ENCODE measurements around the gene GAS6. TPM values are rescaled to one million over a fixed set of nuclear protein-coding genes. Genes with fewer than 3 reads are reported as not detected.

The GAS6 gene
- total and polyA plus RNA-seq, 2 donors, result 36.5 to 89.4 TPM

GRCh38 chr13:113865427-113865826, 1.6 kb upstream of the GAS6 start:
- no peaks in the 10 kb centered on the region for H3K36me3 ChIP-seq (ENCODE audit: control insufficient read depth in 2 of 2, insufficient read depth in 2 of 2, low read length in 1 of 2)

GRCh38 chr13:113864273-113864890, 506 bp upstream of the GAS6 start:
- DNase-seq (ENCODE audit: low read depth in 6 of 9, low spot score in 9 of 9), result no peak

More at GRCh38 chr13:113865427-113865826, 1.6 kb upstream of the GAS6 start:
- Histone ChIP-seq H3K27me3 (ENCODE audit: control insufficient read depth in 2 of 2, insufficient read depth in 1 of 2, low read length in 1 of 2) (peaks cover 48 to 67% of the 10 kb centered on the region in 2 donors), H3K27ac (ENCODE audit: low read depth in 1 of 2, low read length in 1 of 2) (no peak overlapping the region), H3K4me1 (ENCODE audit: control insufficient read depth in 2 of 2, insufficient read depth in 2 of 2, low read length in 2 of 2) (peaks cover 4 to 7% of the 10 kb centered on the region in 2 donors), H3K4me3 (ENCODE audit: low read length in 2 of 2) (no peak overlapping the region), H3K9me3 (ENCODE audit: control insufficient read depth in 2 of 2, insufficient read depth in 1 of 2, low read length in 1 of 2) (peaks cover 0 to 1% of the 10 kb centered on the region in 2 donors)
- 94% methylated on average over 4 of the region's 4 CpGs for WGBS
- no peak for DNase-seq (ENCODE audit: low read depth in 6 of 9, low spot score in 9 of 9)

GRCh38 chr13:113862931-113863523, 849 bp downstream of the GAS6 start:
- no peak for DNase-seq (ENCODE audit: low read depth in 6 of 9, low spot score in 9 of 9)
- Histone ChIP-seq H3K27me3 (ENCODE audit: control insufficient read depth in 2 of 2, insufficient read depth in 1 of 2, low read length in 1 of 2) (peaks cover 48 to 66% of the 10 kb centered on the region in 2 donors), H3K27ac (ENCODE audit: low read depth in 1 of 2, low read length in 1 of 2) (peak overlapping the region; percentile 39 to 81), H3K36me3 (ENCODE audit: control insufficient read depth in 2 of 2, insufficient read depth in 2 of 2, low read length in 1 of 2) (no peaks in the 10 kb centered on the region), H3K4me1 (ENCODE audit: control insufficient read depth in 2 of 2, insufficient read depth in 2 of 2, low read length in 2 of 2) (peaks cover 4 to 12% of the 10 kb centered on the region in 2 donors), H3K9me3 (ENCODE audit: control insufficient read depth in 2 of 2, insufficient read depth in 1 of 2, low read length in 1 of 2) (peaks cover 0 to 1% of the 10 kb centered on the region in 2 donors), H3K4me3 (ENCODE audit: low read length in 2 of 2) (peak overlapping the region; percentile 26 to 49)
- 6% methylated on average over 60 of the region's 60 CpGs for WGBS

More at GRCh38 chr13:113864273-113864890, 506 bp upstream of the GAS6 start:
- no peak overlapping the region for H3K27ac ChIP-seq (ENCODE audit: low read depth in 1 of 2, low read length in 1 of 2)
- no peaks in the 10 kb centered on the region for H3K36me3 ChIP-seq (ENCODE audit: control insufficient read depth in 2 of 2, insufficient read depth in 2 of 2, low read length in 1 of 2)
- peaks cover 4 to 12% of the 10 kb centered on the region in 2 donors for H3K4me1 ChIP-seq (ENCODE audit: control insufficient read depth in 2 of 2, insufficient read depth in 2 of 2, low read length in 2 of 2)
- peaks cover 0 to 1% of the 10 kb centered on the region in 2 donors for H3K9me3 ChIP-seq (ENCODE audit: control insufficient read depth in 2 of 2, insufficient read depth in 1 of 2, low read length in 1 of 2)
- H3K27me3 ChIP-seq (ENCODE audit: control insufficient read depth in 2 of 2, insufficient read depth in 1 of 2, low read length in 1 of 2), result peaks cover 48 to 70% of the 10 kb centered on the region in 2 donors
- WGBS, result 28% methylated on average over 10 of the region's 10 CpGs
- peak overlapping the region; percentile 23 to 49 for H3K4me3 ChIP-seq (ENCODE audit: low read length in 2 of 2)

GRCh38 chr13:113862191-113862930, 1.5 kb downstream of the GAS6 start:
- Histone ChIP-seq H3K9me3 (ENCODE audit: control insufficient read depth in 2 of 2, insufficient read depth in 1 of 2, low read length in 1 of 2) (peaks cover 0 to 1% of the 10 kb centered on the region in 2 donors), H3K27me3 (ENCODE audit: control insufficient read depth in 2 of 2, insufficient read depth in 1 of 2, low read length in 1 of 2) (peaks cover 48 to 66% of the 10 kb centered on the region in 2 donors), H3K27ac (ENCODE audit: low read depth in 1 of 2, low read length in 1 of 2) (peak overlapping the region in 1 of 2 donors; percentile 5), H3K4me1 (ENCODE audit: control insufficient read depth in 2 of 2, insufficient read depth in 2 of 2, low read length in 2 of 2) (peaks cover 4 to 12% of the 10 kb centered on the region in 2 donors), H3K36me3 (ENCODE audit: control insufficient read depth in 2 of 2, insufficient read depth in 2 of 2, low read length in 1 of 2) (no peaks in the 10 kb centered on the region), H3K4me3 (ENCODE audit: low read length in 2 of 2) (peak overlapping the region in 1 of 2 donors; percentile 26)
- WGBS, result 84% methylated on average over 31 of the region's 31 CpGs
- no peak for DNase-seq (ENCODE audit: low read depth in 6 of 9, low spot score in 9 of 9)

- no peak for DNase-seq (ENCODE audit: low read depth in 6 of 9, low spot score in 9 of 9)
- peaks cover 0 to 1% of the 10 kb centered on the region in 2 donors for H3K9me3 ChIP-seq (ENCODE audit: control insufficient read depth in 2 of 2, insufficient read depth in 1 of 2, low read length in 1 of 2)
- no peak overlapping the region for H3K4me3 ChIP-seq (ENCODE audit: low read length in 2 of 2)
- peaks cover 48 to 63% of the 10 kb centered on the region in 2 donors for H3K27me3 ChIP-seq (ENCODE audit: control insufficient read depth in 2 of 2, insufficient read depth in 1 of 2, low read length in 1 of 2)
- H3K36me3 ChIP-seq (ENCODE audit: control insufficient read depth in 2 of 2, insufficient read depth in 2 of 2, low read length in 1 of 2), result no peaks in the 10 kb centered on the region
- peak overlapping the region in 1 of 2 donors; percentile 5 for H3K27ac ChIP-seq (ENCODE audit: low read depth in 1 of 2, low read length in 1 of 2)
- peaks cover 4 to 16% of the 10 kb centered on the region in 2 donors for H3K4me1 ChIP-seq (ENCODE audit: control insufficient read depth in 2 of 2, insufficient read depth in 2 of 2, low read length in 2 of 2)
- WGBS, result 86% methylated on average over 12 of the region's 12 CpGs
Measured at GRCh38 chr13:113861433-113862030, 2.3 kb downstream of the GAS6 start.

GRCh38 chr13:113860665-113861432, 3.0 kb downstream of the GAS6 start:
- Histone ChIP-seq H3K9me3 (ENCODE audit: control insufficient read depth in 2 of 2, insufficient read depth in 1 of 2, low read length in 1 of 2) (peaks cover 0 to 1% of the 10 kb centered on the region in 2 donors), H3K4me3 (ENCODE audit: low read length in 2 of 2) (no peak overlapping the region), H3K36me3 (ENCODE audit: control insufficient read depth in 2 of 2, insufficient read depth in 2 of 2, low read length in 1 of 2) (no peaks in the 10 kb centered on the region), H3K4me1 (ENCODE audit: control insufficient read depth in 2 of 2, insufficient read depth in 2 of 2, low read length in 2 of 2) (peaks cover 4 to 22% of the 10 kb centered on the region in 2 donors), H3K27me3 (ENCODE audit: control insufficient read depth in 2 of 2, insufficient read depth in 1 of 2, low read length in 1 of 2) (peaks cover 45 to 58% of the 10 kb centered on the region in 2 donors), H3K27ac (ENCODE audit: low read depth in 1 of 2, low read length in 1 of 2) (no peak overlapping the region)
- WGBS, result 84% methylated on average over 15 of the region's 15 CpGs
- DNase-seq (ENCODE audit: low read depth in 6 of 9, low spot score in 9 of 9), result no peak

GRCh38 chr13:113860051-113860664, 3.7 kb downstream of the GAS6 start:
- peaks cover 0 to 1% of the 10 kb centered on the region in 2 donors for H3K9me3 ChIP-seq (ENCODE audit: control insufficient read depth in 2 of 2, insufficient read depth in 1 of 2, low read length in 1 of 2)
- no peak for DNase-seq (ENCODE audit: low read depth in 6 of 9, low spot score in 9 of 9)
- peak overlapping the region in 1 of 2 donors; percentile 33 for H3K27ac ChIP-seq (ENCODE audit: low read depth in 1 of 2, low read length in 1 of 2)
- H3K4me1 ChIP-seq (ENCODE audit: control insufficient read depth in 2 of 2, insufficient read depth in 2 of 2, low read length in 2 of 2), result peaks cover 4 to 24% of the 10 kb centered on the region in 2 donors
- H3K4me3 ChIP-seq (ENCODE audit: low read length in 2 of 2), result no peak overlapping the region
- WGBS, result 86% methylated on average over 12 of the region's 12 CpGs
- no peaks in the 10 kb centered on the region for H3K36me3 ChIP-seq (ENCODE audit: control insufficient read depth in 2 of 2, insufficient read depth in 2 of 2, low read length in 1 of 2)
- H3K27me3 ChIP-seq (ENCODE audit: control insufficient read depth in 2 of 2, insufficient read depth in 1 of 2, low read length in 1 of 2), result peaks cover 38 to 54% of the 10 kb centered on the region in 2 donors
